HL-60 (cell line): ENCODE results near the gene TYK2.

Source experiments
- DNase-seq, 2 experiments: peaks; one replicate each; pipeline ENCODE4 v3.0.0-alpha.2; 2010 to 2020; ENCODE audit warnings: low read depth in 1 of 2, low spot score in 1 of 2
- H3K27ac ChIP-seq: fragments of 250-450 bp; sonication (Bioruptor Pico); replicated peaks from 2 replicates; pipeline ENCODE4 v1.5.1; 2020; ENCODE audit warnings: mild to moderate bottlenecking, moderate library complexity
- H3K27me3 ChIP-seq: fragments of 250-450 bp; sonication (Bioruptor Pico); 2 replicates; pipeline ENCODE4 v1.5.1; 2021; ENCODE audit warnings: mild to moderate bottlenecking, moderate library complexity; ENCODE audit not compliant: insufficient read depth, poor library complexity, severe bottlenecking
- H3K4me3 ChIP-seq: replicated peaks from 2 replicates; pipeline ENCODE4 v1.5.1; 2011; ENCODE audit warnings: mild to moderate bottlenecking, control low read depth, low read length; ENCODE audit not compliant: insufficient read depth
- CTCF ChIP-seq: IDR thresholded peaks from one replicate; pipeline ENCODE4 v1.5.1; 2011; ENCODE audit warnings: low read length, control low read depth, inconsistent platforms; ENCODE audit not compliant: insufficient read depth
- GABPA ChIP-seq: IDR thresholded peaks from 2 replicates; pipeline ENCODE4 v1.6.1; 2012; ENCODE audit warnings: low read depth
- POLR2AphosphoS5 ChIP-seq: IDR thresholded peaks from 2 replicates; pipeline ENCODE4 v1.6.1; 2012; ENCODE audit warnings: low read depth
- REST ChIP-seq: IDR thresholded peaks from 2 replicates; pipeline ENCODE4 v1.6.1; 2012; ENCODE audit warnings: low read depth; ENCODE audit not compliant: insufficient replicate concordance
- SPI1 ChIP-seq: IDR thresholded peaks from 2 replicates; pipeline ENCODE4 v1.6.1; 2012; ENCODE audit warnings: low read depth, mild to moderate bottlenecking, borderline replicate concordance

The TYK2 gene

GRCh38 chr19:10344780-10345179, 35.6 kb downstream of the TYK2 start:
- Histone ChIP-seq H3K27me3 (no peaks in the 10 kb centered on the region), H3K27ac (no peak overlapping the region), H3K4me3 (no peak overlapping the region)
- DNase-seq, result no peak
- TF ChIP-seq SPI1, result no peak
- no peak for TF ChIP-seq GABPA
- TF ChIP-seq CTCF, result no peak
- no peak for TF ChIP-seq POLR2AphosphoS5

- no peak for DNase-seq
- Histone ChIP-seq H3K4me3 (no peak overlapping the region), H3K27ac (no peak overlapping the region), H3K27me3 (no peaks in the 10 kb centered on the region)
- TF ChIP-seq CTCF (no peak), GABPA (no peak), POLR2AphosphoS5 (no peak), SPI1 (no peak), REST (no peak)
Observed at GRCh38 chr19:10343495-10343894, 36.9 kb downstream of the TYK2 start.

- Histone ChIP-seq H3K4me3 (no peak overlapping the region), H3K27ac (peak overlapping the region; percentile 76), H3K27me3 (no peaks in the 10 kb centered on the region)
- TF ChIP-seq REST, result no peak
- TF ChIP-seq SPI1, result no peak
- no peak for TF ChIP-seq GABPA
- no peak for TF ChIP-seq CTCF
- no peak for TF ChIP-seq POLR2AphosphoS5
- DNase-seq, result no peak
Observed at GRCh38 chr19:10339977-10340376, 40.4 kb downstream of the TYK2 start.

GRCh38 chr19:10339380-10339960, 40.9 kb downstream of the TYK2 start, which contains the start of gene ICAM3:
ICAM3 (minus strand) TSS chr19:10339624; CDS start chr19:10339614, 10 bp downstream.
- Histone ChIP-seq H3K4me3 (peak within 1 kb of the TSS; percentile 72), H3K27me3 (no peaks in the 10 kb centered on the region), H3K27ac (peak within 1 kb of the TSS; percentile 76)
- peak; percentile 41 to 90 for DNase-seq
- TF ChIP-seq GABPA (no peak), CTCF (no peak), POLR2AphosphoS5 (peak; percentile 65), REST (no peak), SPI1 (peak; percentile 72; the same call in 1 of the 2 replicates)
